NCI-H2029 (cell line): ENCODE data around the gene SLC29A2.
"Not testable (repeated sequence)": the region's sequence is repeated elsewhere in the genome, so short reads cannot be mapped to it uniquely, and the experiment has no call there.

Experiments
- DNase-seq: peaks from one replicate; lab custom pipeline; 2025; lab: John Stamatoyannopoulos, UW

The SLC29A2 gene

DNA sequence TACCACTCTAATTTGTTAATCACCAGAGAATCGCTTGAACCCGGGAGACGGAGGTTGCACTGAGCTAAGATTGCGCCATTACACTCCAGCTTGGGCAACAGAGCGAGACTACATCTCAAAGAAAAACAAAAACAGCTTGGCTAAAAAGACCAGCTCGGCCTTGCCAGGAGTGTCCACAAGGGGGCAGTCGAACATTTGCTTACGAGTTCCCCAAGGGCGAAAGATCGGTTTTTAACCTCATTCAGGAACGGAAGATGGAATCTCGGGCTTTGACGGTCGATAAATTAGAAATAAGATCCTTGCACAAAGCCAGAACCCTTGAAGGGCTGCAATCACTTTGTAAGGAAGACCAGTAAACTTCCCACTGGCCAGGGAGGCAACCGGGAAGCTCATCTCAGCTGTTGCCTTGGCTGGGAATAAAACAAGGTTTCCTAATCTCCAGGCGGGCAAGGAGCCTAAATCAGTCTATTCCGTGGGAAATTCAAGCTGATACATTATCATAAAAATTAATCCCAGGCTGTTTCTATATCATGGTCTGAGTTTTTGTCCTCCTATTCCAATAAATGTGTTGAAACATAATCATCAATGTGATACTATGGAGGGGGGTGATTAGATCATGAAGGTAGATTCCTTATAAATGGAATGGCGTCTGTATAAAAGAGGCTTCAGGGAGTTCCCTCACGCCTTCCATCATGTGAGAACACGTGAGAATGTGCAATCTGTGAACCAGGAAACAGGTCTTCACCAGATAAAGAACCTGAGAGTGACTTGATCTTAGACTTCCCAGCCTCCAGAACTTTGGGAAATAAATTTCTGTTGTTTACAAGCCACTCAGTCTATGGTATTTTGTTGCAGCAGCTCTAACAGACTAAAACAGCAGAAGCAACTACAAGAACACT, 14.9 kb upstream of the SLC29A2 start:
- DNase-seq, result peak; percentile 76

DNA sequence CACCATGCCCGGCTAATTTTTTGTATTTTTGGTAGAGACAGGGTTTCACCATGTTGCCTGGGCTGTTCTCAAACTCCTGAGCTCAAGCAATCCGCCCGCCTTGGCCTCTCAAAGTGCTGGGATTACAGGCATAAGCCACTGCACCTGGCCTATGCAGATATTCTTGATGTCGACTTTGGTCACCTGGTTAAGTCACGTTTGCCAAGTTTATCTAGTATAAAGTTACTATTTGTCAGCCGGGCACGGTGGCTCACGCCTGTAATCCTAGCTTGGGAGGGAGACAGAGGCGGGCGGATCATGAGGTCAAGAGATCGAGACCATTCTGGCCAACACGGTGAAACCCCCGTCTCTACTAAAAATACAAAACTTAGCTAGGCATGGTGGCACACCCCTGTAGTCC, 12.8 kb upstream of the SLC29A2 start:
- DNase-seq, result peak; percentile 39

- not testable (repeated sequence) for DNase-seq
These were observed 8.7 kb upstream of the SLC29A2 start for GRCh38 chr11:66380264-66380663.

DNA sequence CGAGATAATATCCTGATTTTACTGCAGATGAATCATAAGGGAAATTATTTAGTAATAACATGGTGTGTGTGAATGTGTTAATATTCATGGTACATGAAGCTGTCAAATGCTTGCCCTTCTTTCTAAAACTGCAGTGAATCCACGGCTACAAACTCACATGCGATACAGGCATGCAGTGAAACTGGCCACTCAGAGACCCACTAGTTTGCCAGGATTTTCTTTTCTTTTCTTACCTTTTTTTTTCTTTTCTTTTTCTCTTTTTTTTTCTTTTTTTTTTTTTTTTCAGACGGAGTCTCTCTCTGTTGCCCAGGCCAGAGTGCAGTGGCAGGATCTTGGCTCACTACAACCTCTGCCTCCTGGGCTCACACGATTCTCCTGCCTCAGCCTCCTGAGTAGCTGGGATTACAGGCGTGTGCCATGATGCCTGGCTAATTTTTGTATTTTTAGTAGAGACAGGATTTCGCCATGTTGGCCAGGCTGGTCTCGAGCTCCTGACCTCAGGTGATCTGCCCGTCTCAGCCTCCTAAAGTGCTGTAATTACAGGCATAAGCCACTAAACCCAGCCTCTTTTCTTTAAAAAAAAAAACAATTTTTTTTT, 2.2 kb upstream of the SLC29A2 start:
- DNase-seq, result not testable (repeated sequence)

DNA sequence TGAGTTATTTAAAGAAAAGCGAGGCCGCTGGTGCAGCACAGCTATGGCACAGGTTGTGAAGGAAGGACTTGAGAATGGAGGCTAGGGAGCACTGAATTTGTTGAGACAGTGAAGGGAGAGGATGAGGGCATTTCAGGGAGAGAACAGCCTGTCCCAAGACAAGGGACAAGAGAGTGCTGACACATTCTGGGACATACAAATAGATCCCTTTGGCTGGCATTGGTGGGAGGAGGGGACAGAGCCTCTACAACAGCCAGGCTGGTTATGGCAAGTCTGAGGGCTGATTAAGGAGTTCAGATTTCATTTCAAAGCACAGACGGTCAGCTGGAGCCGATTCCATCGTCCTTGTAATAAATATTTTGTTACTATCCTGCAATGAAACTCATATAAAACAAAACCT, 1.7 kb upstream of the SLC29A2 start:
- DNase-seq, result no peak

DNA sequence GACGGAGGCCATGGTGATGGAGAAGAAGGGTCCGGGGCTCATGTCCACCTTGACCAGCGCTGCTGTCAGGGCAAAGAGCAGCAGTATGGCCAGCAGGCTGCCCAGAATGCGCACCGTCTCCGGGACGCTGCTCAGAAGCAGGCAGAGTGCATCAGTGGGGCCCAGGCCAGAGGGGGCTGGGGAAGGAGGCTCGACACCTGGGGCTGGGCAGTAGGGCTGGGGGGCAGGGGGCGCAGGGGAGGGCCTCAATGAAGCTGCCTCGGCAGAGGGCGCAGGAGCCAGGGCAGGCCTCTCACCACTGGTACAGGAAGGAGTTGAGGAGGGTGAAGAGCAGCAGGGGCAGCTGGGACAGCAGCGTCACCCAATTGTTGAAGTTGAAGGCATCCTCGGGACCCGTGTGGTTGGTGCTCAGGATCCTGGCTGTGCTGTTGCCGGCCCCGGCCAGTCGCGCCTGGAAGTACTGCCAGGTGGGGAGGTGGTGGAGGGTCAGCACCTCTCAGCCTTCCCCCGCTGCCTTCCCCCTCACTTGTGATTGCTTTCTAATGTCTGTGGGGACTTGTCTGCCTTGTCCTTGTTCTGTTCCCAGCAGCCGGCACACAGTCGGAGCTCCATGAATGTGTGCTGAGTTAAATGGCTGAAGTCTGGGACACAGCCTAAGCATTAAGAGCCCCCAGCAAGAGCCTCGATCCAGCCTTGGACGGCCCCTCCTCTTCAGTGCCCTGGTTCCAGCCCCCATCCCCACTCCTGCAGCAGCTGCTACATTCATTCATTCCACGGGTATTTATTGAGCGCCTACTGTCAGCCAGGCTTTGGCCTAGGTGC, 2.3 kb downstream of the SLC29A2 start:
- DNase-seq, result no peak

- DNase-seq, result no peak
These were observed 3.1 kb downstream of the SLC29A2 start for GRCh38 chr11:66368484-66368883.

GRCh38 chr11:66367561-66368312, 3.8 kb downstream of the SLC29A2 start:
- DNase-seq, result no peak

- DNase-seq, result no peak
These were observed 4.6 kb downstream of the SLC29A2 start for GRCh38 chr11:66366844-66367477.

DNA sequence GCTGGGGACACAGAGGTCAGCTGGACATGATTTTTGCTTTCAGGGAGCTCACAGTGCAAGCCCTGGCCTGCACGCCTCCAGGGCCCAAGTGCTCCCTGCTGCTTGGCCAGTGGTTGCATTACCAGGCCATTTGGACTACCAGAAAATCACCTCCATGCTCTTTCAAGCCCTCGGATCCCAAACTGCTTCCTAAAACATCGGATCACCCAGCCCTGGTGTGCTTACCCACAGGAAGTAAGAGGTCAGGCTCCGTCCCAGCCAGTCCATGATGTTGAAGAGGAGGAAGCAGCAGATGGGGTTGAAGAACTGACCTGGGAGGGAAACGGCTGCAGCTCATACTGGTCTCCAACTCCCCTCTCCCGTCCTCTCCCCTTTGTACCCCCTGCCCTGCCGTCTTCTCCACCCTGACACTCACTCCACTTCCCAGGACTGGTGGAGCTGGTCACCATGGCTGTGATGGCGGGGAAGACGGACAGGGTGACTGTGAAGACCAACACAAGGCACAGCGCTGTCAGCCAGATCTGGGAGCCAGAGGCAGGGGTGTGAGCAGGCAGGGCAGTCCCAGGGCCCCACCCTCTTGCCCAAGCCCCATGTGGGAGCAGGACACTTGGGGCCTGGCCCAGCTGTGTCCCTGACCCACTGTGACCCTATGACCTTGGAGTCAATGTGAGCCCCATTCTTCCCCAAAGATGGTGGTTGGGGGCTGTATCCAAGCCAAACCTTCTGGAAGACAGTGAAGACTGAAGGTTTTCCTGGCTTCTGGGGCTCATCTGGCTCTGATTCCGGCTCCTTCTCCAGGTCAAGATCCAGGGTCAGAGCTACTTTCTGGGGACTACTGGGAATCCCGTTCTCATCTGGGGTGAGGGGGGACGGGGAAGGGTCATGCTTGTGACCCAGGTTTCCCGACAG, 5.6 kb downstream of the SLC29A2 start:
- no peak for DNase-seq

GRCh38 chr11:66365166-66365565, 6.4 kb downstream of the SLC29A2 start:
- no peak for DNase-seq

GRCh38 chr11:66363805-66364535, 7.6 kb downstream of the SLC29A2 start:
- no peak for DNase-seq

DNA sequence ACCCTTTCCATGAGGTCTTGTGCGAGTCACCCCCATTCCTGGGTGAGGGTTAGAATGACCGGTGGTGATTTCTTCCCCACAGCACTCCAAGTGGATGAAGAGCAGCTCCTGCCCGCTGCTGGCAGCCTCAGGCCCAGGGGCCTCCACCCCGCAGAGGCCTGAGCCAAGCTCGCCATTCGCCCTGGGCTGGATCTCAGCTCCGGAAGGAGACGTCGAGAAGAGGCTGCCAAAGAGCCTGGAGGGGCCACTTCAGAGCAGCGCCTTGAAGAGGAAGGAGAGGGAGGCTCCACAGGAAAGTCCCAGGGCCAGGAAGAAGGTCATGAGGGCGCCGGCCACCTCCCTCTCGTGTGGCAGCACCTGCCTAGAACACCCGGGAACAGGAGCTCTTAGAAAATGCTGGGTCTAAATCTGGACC, 8.4 kb downstream of the SLC29A2 start:
- no peak for DNase-seq

DNA sequence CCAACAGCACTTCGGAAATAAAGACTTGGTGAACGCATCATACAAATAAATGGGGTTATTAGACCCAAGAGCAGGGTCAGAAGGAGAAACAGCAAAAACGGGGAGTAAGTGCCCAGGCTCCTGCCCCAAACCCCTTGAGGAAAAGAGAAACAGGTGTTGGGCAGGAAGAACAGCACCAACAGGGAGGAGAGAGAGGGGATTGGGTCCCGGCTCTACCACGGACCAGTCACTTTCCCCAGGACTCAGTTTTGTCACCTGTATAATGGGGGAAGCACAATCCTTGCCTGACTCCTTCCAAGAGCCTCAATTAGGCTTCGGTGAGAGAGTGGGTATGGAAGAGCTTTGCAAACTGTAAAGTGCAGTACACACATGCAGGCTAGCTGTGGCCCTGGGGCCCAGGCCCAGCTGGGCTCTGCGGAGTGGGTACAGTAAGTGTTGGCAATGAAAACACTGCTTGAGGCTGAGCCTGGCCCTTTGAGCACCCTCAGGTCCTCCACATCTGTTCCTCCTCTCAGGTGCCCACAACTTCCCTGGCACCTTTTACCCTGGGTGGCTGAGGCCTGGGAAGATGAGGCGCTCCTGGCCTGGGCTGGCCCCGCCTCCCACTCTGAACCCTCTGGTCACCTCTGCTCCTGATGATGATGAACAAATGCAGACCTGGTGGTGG, 8.9 kb downstream of the SLC29A2 start:
- DNase-seq, result no peak

- DNase-seq, result no peak
These were observed 10.0 kb downstream of the SLC29A2 start for GRCh38 chr11:66361502-66361941.

DNA sequence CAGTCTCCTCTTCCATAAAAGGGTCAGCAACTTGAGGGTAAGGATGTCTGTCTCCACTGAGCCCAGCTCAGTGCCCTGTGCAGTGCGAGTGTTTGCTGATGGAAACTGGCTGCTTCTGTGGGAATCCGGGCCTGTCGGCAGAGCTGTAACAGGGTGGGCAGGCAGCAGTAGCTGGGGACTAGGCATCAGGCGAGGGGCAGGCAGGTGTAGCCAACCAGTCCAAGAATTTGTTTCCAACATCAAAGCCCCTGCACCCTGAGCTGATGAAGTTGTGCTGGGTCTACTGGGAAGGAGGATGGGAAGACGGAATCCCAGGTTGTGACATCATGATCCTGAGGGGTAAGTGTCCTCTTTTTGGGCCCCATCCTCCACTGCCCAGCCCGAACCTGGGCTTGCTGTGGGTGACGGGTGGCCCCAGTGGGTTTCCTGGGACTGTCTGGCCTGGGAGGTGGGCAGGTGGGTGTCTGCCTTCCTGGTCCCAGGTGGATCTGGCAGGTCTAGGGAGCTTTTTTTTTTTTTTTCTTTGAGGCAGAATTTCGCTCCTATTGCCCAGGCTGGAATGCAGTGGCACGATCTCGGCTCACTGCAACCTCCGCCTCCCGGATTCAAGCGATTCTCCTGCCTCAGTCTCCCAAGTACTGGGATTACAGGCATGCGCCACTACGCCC, 11.0 kb downstream of the SLC29A2 start:
- DNase-seq, result no peak

DNA sequence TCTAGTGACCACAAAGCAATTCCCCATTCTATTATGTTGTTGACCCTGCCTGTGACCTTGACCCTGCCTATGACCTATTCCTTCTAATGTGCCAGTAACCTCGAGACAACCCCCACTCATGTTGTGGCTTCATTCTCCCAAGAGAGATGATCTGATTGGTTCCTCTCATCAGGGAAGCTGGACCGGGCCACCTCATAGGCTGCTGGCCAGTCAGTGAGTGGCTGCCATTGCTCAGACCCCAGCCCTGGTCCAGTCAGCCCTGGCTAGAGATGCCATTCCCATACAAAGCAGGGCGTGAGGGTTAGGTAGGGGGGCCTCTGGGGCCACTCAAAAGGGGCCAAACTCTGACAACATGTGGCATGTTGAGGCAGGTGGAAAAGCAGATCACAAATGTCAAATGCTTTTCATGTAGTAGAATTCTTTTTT, 11.9 kb downstream of the SLC29A2 start:
- DNase-seq, result no peak

DNA sequence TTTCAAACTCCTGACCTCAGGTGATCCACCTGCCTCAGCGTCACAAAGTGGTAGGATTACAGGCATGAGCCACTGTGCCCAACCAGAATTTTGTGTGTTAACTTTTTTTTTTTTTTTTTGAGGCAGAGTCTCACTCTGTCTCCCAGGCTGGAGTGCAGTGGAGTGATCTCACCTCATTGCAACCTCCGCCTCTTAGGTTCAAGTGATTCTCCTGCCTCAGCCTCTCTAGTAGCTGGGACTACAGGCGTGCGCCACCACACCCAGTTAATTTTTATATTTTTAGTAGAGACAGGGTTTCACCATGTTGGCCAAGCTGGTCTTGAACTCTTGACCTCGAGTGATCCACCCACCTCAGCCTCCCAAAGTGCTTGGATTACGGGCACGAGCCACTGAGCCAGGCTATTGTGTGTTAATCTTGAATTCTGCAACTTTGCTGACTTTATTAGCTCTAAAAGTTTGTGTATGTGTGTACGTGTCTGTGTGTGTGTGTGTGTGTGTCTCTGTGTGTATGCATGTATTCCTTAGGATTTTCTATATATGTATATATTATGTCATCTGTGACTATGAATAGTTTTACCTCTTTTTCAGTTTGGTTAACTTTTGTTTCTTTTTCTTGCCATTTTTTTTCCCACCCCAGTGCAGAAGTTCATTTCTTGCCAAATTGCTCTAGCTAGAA, 20.9 kb downstream of the SLC29A2 start:
- DNase-seq, result not testable (repeated sequence)
